HG03457 (cell line): ENCODE measurements around the gene LSM12.

ENCODE experiments used
- ATAC-seq: cut with Tn5 transposase; IDR thresholded peaks from one replicate; pipeline ENCODE4 v1.9.1; 2021; ENCODE audit warnings: moderate number of reproducible peaks; ENCODE audit not compliant: unreplicated experiment

The LSM12 gene

GRCh38 chr17:43988301-43988700 is 78.2 kb downstream of the LSM12 start:
- ATAC-seq: no peak

GRCh38 chr17:43987131-43988021 is 79.1 kb downstream of the LSM12 start:
- ATAC-seq: no peak

- ATAC-seq: no peak
Measured at GRCh38 chr17:43986225-43986981, 80.1 kb downstream of the LSM12 start.

DNA sequence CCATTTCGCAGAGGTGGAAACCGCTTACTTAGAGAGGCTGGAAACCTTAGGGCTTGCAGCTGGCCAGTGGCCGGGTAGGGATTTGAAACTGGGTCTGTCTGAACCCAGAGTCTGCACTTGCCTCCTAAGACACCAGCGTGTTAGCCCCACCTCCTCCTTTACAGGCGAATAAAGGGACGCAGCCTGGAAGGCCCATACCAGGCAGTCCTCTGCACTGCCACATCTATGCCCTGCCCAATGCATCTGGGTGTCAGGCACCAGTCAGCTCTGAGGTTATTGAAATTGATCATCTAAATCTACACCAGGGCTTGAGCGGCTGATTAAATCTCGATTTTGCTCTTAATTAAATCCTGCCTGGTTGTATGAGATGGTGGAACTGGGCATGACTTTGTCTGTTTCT is 82.0 kb downstream of the LSM12 start:
- ATAC-seq: no peak
